Glutamatergic neuron (in vitro differentiated cells): Measurements from ENCODE around the gene ADAMTSL1. TPM values are rescaled to one million over a fixed set of nuclear protein-coding genes. Genes with fewer than 3 reads are reported as not detected.

ENCODE experiments used
- DNase-seq: peaks from one replicate; pipeline ENCODE4 v3.0.0; 2022
- H3K27ac Mint-ChIP-seq: one replicate; pipeline ENCODE4 v1.8.0; 2020; ENCODE audit warnings: mild to moderate bottlenecking, mixed read lengths, inconsistent platforms; ENCODE audit not compliant: unreplicated experiment
- H3K27me3 Mint-ChIP-seq: one replicate; pipeline ENCODE4 v1.8.0; 2020; ENCODE audit warnings: mild to moderate bottlenecking, moderate library complexity, mixed read lengths, inconsistent platforms; ENCODE audit not compliant: unreplicated experiment
- H3K36me3 Mint-ChIP-seq: one replicate; pipeline ENCODE4 v1.8.0; 2020; ENCODE audit warnings: mild to moderate bottlenecking, mixed read lengths, inconsistent platforms; ENCODE audit not compliant: unreplicated experiment
- H3K4me1 Mint-ChIP-seq: one replicate; pipeline ENCODE4 v1.8.0; 2020; ENCODE audit warnings: mild to moderate bottlenecking, low read depth, mixed read lengths, inconsistent platforms; ENCODE audit not compliant: unreplicated experiment
- H3K4me3 Mint-ChIP-seq: one replicate; pipeline ENCODE4 v1.8.0; 2020; ENCODE audit warnings: mild to moderate bottlenecking, mixed read lengths, inconsistent platforms; ENCODE audit not compliant: unreplicated experiment
- H3K9me3 Mint-ChIP-seq: one replicate; pipeline ENCODE4 v1.8.0; 2020; ENCODE audit warnings: mild to moderate bottlenecking, moderate library complexity, mixed read lengths, inconsistent platforms; ENCODE audit not compliant: unreplicated experiment
- total RNA-seq: library from RNA; stranded (reverse); fragmentation: NEBNext Ultra II Directional; extraction: Animal tissue kit (Norgen Biotek cat#: 25700); gene quantifications from one replicate; pipeline ENCODE4 v1.2.1, GENCODE V29; 2021; ENCODE audit not compliant: unreplicated experiment
- TF ChIP-seq, protein P1 (sequence below): fragments of 200-600 bp; sonication (generic); IDR thresholded peaks from one replicate; pipeline ENCODE4 v1.5.0; 2021; ENCODE audit not compliant: partially characterized antibody, unreplicated experiment

The ADAMTSL1 gene
- total RNA-seq, 1 donor from 2014 or later, result 0.91 TPM

DNA sequence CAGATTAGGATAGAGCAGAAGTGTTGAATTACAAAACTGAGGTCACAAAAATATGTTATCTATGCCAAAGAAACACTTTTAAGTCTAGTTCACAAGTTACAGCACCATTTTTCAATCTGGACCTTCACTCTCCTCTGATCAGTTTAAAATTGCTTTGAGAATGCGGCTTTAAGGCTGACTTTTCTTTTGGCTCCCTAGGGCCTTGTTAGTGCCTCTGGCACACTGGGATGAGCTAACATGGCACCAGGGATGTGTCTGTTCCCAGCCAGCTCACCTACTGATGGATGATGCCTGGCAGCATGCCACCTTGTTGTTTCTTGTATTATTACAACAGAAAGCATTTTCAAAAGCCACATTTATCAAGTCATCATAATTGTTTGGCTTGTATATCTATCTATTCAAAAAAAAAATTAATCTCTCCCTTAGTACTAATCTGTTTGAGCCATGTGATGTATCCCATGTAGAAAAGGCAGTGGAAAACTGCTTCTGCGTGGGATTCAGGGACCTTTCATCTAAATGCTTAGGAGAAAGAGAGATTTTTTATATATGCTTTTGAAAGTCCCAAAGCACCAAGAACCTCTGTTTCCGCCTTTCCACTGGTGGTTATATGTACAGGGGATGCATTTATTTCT lies 46.6 kb downstream of the ADAMTSL1 start:
- no peaks in the 10 kb centered on the region for H3K4me1 Mint-ChIP-seq
- H3K9me3 Mint-ChIP-seq, result no peaks in the 10 kb centered on the region
- no peak overlapping the region for H3K27ac Mint-ChIP-seq
- no peak for DNase-seq
- no peaks in the 10 kb centered on the region for H3K27me3 Mint-ChIP-seq
- TF ChIP-seq, protein P1, sequence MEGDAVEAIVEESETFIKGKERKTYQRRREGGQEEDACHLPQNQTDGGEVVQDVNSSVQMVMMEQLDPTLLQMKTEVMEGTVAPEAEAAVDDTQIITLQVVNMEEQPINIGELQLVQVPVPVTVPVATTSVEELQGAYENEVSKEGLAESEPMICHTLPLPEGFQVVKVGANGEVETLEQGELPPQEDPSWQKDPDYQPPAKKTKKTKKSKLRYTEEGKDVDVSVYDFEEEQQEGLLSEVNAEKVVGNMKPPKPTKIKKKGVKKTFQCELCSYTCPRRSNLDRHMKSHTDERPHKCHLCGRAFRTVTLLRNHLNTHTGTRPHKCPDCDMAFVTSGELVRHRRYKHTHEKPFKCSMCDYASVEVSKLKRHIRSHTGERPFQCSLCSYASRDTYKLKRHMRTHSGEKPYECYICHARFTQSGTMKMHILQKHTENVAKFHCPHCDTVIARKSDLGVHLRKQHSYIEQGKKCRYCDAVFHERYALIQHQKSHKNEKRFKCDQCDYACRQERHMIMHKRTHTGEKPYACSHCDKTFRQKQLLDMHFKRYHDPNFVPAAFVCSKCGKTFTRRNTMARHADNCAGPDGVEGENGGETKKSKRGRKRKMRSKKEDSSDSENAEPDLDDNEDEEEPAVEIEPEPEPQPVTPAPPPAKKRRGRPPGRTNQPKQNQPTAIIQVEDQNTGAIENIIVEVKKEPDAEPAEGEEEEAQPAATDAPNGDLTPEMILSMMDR, result no peak
- H3K36me3 Mint-ChIP-seq, result no peaks in the 10 kb centered on the region
- H3K4me3 Mint-ChIP-seq, result no peak overlapping the region

DNA sequence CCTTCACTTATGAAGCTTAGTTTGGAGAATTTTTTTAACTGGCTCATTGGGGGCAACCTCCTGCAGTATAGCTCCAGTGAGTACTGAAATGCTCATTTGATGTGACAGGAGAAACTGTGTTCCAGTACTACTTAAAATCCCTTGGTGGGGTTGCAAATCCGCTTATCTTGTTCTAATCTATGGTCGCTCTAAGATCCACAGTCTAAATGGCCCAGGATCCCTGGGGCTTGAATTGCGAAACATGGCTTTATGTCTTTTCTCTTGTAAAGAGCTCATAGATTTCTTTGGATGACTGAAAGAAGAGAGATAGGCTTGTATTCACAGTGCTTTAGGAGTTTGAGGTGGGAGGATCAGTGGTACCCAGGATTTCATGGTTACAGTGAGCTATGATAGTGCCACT lies 52.7 kb downstream of the ADAMTSL1 start:
- TF ChIP-seq, protein P1, result no peak
- Mint-ChIP-seq H3K27ac (no peak overlapping the region), H3K4me1 (no peaks in the 10 kb centered on the region), H3K4me3 (no peak overlapping the region), H3K36me3 (no peaks in the 10 kb centered on the region), H3K9me3 (peaks cover 3% of the 10 kb centered on the region), H3K27me3 (no peaks in the 10 kb centered on the region)
- DNase-seq, result no peak

DNA sequence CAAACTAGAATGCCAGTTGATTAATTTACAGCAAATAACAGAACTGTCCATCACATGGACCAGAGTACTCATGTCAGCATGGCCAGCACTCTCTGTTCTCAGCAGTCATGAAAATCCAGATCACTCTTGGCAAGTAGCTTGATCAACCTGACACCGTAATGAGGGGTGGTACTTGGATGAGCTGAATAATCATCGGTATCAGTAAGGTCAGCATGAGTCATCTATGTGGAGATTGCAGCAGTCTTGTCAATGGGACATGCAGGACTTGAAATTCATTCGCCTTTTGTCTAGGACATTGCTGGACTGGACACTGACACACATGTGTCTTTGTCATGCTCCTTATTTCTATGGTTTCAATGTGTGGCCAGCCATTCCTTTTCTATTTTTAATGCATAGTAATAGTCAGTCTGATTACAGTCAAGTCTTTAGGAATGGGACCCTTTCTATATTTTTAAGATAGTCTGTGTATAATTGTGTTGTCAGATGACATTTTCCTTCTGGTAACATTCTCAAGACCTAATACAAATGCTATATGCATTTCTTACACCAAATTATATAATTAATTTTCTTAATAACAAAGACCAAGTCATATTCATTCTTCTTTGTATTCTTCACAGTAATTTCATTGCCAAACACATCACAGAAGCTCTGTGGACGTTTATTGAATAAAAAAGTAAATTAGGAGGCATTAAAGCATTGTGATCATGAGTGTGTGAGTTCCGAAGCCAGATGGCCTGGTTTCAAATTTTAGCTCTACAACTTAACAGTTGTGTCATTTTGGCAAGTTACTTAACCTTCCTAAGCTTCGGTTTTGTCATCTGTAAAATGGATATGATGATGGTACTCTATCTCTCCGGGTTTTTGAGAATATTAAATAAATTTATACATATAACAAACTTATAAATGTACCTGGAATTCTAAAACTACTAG lies 57.4 kb downstream of the ADAMTSL1 start:
- no peak for DNase-seq
- TF ChIP-seq, protein P1, result no peak
- peaks cover 22% of the 10 kb centered on the region for H3K36me3 Mint-ChIP-seq
- H3K27ac Mint-ChIP-seq, result no peak overlapping the region
- H3K4me3 Mint-ChIP-seq, result no peak overlapping the region
- H3K4me1 Mint-ChIP-seq, result no peaks in the 10 kb centered on the region
- H3K27me3 Mint-ChIP-seq, result no peaks in the 10 kb centered on the region
- peaks cover 12% of the 10 kb centered on the region for H3K9me3 Mint-ChIP-seq

DNA sequence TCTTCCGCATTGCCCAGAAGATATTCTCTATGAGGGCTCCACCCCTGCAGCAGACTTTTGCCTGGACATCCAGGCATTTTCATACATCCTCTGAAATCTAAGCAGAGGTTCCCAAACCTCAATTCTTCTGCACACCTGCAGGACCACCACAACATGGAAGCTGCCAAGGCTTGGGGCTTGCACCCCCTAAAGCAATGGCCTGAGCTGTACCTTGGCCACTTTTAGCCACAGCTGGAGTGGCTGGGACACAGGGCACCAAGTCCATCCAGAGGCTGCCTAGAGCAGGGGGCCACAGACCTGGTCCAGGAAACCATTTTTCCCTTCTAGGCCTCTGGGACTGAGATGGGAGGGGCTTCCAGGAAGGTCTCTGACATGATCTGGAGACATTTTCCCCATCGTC lies 60.7 kb downstream of the ADAMTSL1 start:
- Mint-ChIP-seq H3K4me1 (no peaks in the 10 kb centered on the region), H3K36me3 (peaks cover 22% of the 10 kb centered on the region), H3K4me3 (no peak overlapping the region), H3K27ac (no peak overlapping the region), H3K9me3 (peaks cover 12% of the 10 kb centered on the region), H3K27me3 (no peaks in the 10 kb centered on the region)
- TF ChIP-seq, protein P1, result no peak
- no peak for DNase-seq

DNA sequence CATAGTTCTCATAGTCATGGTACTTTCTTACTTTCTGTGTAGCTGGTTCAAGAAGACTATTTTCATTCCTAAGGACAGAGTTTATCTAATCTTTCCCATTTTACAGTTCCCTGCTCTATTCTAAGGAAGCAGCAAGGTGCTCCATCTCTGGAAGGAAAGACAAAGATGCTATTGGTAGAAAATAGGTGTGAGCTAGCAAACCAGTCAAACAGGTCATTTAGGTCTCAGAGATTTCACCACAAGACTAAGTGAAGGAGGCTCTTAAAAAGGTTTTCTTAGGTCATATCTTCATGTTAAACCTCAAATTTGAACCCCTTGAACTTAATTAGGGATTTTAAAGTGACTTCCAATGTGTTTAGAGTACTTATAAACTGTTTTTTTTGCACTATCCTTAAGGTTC lies 62.6 kb downstream of the ADAMTSL1 start:
- TF ChIP-seq, protein P1, result no peak
- Mint-ChIP-seq H3K36me3 (peaks cover 22% of the 10 kb centered on the region), H3K27me3 (no peaks in the 10 kb centered on the region), H3K4me1 (no peaks in the 10 kb centered on the region), H3K9me3 (peaks cover 12% of the 10 kb centered on the region), H3K4me3 (no peak overlapping the region), H3K27ac (no peak overlapping the region)
- DNase-seq, result no peak
